Ishikawa (cell line): ENCODE data around the gene TCFL5.

Source experiments
- CREB1 ChIP-seq: IDR thresholded peaks from 2 replicates; pipeline ENCODE4 v1.6.1; 2012; ENCODE audit warnings: low read depth
- EP300 ChIP-seq: IDR thresholded peaks from 2 replicates; pipeline ENCODE4 v1.6.1; 2012; ENCODE audit warnings: borderline replicate concordance
- FOXM1 ChIP-seq: IDR thresholded peaks from 2 replicates; pipeline ENCODE4 v1.6.1; 2012; ENCODE audit warnings: low read depth, borderline replicate concordance
- MAX ChIP-seq: IDR thresholded peaks from 2 replicates; pipeline ENCODE4 v1.6.1; 2012
- RAD21 ChIP-seq: IDR thresholded peaks from 2 replicates; pipeline ENCODE4 v1.6.1; 2012; ENCODE audit warnings: low read depth
- TAF1 ChIP-seq: IDR thresholded peaks from 2 replicates; pipeline ENCODE4 v1.6.1; 2012; ENCODE audit warnings: low read depth, mild to moderate bottlenecking
- TCF12 ChIP-seq: IDR thresholded peaks from 2 replicates; pipeline ENCODE4 v1.6.1; 2012; ENCODE audit warnings: low read depth
- TF ChIP-seq, protein P1 (sequence below): IDR thresholded peaks from 2 replicates; pipeline ENCODE4 v1.6.1; 2012

DNA sequence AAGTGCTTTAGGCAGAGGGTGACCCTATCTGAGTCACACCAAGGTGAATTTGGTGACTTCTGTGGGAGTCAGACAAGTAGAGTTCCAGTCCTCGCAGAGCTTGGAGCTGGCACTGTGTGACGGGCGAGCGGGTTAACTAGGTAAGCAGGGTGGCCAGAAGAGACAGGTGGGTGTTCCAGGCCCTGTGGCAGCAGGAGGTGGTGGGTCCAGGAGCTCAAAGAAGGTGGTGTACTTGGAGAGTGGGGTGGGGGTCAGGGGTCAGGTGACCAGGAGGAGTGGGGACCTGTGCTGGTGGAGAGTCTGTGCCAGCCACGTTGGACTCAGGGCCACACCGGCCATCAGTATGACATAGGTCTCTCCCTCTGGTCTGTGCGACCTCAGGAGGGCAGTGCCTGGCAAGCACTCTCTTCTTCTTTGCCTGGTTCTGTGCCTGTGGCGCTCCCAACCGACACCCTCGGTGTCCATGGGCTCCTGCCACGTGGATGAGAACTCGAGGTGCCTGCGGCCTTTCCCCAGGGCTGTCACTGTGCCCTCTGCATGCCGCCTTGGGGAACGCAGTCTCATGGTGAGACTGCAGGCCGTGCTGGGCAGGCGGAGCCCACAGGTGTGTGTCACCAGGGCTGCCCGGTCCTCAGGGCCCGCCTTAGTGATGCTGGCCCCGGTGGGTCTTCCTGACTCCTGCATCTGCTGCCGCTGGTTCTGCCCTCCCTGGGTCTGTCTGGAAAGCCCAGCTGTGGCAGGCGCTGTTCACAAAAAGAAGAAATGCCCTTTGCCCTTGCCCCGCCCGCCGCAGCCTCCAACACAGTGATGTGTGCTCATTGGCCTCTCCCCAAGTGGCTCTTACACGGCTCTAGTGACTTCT, 63.7 kb downstream of the TCFL5 start:
- TF ChIP-seq FOXM1 (no peak), RAD21 (no peak), TAF1 (no peak), MAX (no peak), TCF12 (no peak), CREB1 (no peak), EP300 (no peak)
- TF ChIP-seq, protein P1, sequence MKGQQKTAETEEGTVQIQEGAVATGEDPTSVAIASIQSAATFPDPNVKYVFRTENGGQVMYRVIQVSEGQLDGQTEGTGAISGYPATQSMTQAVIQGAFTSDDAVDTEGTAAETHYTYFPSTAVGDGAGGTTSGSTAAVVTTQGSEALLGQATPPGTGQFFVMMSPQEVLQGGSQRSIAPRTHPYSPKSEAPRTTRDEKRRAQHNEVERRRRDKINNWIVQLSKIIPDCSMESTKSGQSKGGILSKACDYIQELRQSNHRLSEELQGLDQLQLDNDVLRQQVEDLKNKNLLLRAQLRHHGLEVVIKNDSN, result no peak
